ENCODE measurements around the gene SLIT3. TPM values are rescaled to one million over a fixed set of nuclear protein-coding genes. Genes with fewer than 3 reads are reported as not detected.
A peak's percentile ranks its signal among the peaks of the same experiment; 100 is the strongest.
"Not testable (repeated sequence)": the region's sequence is repeated elsewhere in the genome, so short reads cannot be mapped to it uniquely, and the experiment has no call there.

Gene SLIT3
- total RNA-seq, 8 experiments from 2014 or later: 6.1 to 159 (median 64.4) TPM

DNA sequence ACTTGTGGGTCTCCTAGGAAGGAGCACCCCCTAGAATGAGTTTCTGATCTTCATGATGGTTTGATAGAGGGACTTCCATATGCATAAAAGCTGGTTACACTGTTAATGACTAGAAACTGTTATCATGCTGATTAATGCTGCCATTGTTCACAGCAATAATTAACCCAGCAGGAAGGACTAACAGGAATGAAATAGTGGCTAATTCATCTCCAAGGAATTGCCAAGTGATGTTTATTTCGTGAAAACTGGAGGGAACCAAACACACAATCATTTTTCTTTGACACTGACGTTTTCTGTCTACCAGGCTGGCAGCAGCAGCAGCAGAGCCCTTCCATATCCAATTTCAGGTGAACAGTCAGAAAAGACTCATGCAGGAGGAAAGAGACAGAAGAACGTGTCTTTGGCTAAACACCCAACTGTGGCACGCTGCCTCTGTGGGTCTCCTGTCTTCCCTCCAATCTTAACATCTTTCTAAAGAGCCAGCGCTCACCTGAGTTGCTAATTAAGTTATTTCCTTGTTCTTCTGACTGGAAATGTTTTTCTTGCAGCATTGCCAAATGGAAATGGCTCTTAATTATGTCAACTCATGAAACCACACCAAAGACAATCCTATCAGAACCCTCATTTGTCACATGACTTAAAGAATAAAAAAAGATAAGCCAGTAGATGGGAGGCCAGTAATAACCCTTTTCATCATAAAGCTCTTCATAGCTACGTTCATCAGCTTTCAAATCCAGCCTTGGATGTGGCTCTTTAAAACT, 181.5 kb downstream of the SLIT3 start:
- in situ Hi-C loops (cut with MboI; ENCODE audit: low pct_unique_long_range_greater_than_20kb in 2 of 9, low sequenced_read_pairs in 9 of 9, unreplicated experiment in 9 of 9): no loop called here
- 52 to 96% (median 65%) methylated on average over 1 to 6 of the region's 6 CpGs for WGBS, 10 experiments
- Histone ChIP-seq H3K27ac (no peak overlapping the region), H3K4me3 (no peak overlapping the region), H3K4me1 (replicated peaks in 1 of 2) (peaks cover 0 to 5% of the 10 kb centered on the region in 2 donors)
- peak in 1 of 8 experiments; percentile 30 for ATAC-seq (replicated peaks in 6 of 8)

DNA sequence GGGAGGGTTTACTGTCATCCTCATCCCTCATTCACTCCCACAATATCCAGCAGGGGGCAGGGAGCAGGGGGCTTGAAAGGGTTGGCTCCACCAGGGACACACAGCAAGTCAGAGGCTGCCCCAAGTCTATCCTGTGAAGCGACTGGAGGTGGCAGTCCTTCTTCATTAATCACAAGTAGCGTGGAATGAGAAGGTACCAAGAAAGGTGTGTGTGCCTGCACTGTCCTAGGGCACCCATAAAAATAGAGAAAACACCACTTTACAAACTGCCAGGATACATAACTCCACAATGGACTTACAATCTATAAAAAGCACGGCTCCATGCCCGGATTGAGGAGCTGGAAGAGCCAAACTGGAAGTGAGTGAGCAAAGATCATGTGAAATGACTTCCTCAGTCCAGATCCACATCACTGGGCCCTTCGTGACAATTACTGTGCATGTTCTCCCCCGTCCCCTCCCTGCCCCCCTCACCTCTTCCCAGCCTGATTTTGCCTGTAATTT, 183.9 kb downstream of the SLIT3 start:
- ATAC-seq (replicated peaks in 6 of 8): peak in 3 of 8 experiments; percentile 11 to 85 (median 22)
- in situ Hi-C loops (cut with MboI; ENCODE audit: low pct_unique_long_range_greater_than_20kb in 2 of 9, low sequenced_read_pairs in 9 of 9, unreplicated experiment in 9 of 9): no loop called here
- H3K4me1 ChIP-seq (replicated peaks in 1 of 2): peaks cover 0 to 5% of the 10 kb centered on the region in 2 donors

DNA sequence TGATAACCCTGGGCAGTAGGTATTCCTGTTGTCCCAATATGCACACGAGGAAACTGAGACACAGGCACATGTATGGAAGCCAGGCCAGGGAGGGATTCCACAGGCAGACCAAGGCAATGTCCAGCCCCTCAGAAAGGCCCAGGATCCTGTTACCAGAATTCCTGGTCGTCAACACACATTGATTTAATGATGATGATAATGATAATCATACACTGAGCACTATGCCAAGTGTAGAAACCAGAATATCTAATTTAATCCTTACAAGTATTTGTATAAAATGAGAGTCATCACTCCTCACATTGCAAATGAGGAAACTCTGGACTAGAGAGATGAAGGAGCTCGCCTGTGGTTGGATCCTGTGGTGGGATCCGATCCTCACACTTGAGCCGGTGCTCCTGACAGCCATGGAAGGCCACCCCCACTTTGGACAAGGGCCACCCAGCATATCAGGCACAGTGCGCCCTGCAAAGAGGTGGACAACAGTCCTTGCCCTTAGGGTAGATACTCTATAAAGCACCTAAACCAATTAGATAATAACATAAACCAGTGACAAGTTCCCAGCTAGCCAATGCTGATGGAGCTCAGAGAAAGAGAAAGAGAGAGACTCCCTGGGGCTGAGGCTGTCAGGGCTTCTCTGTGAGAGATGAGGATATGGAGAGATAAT, 185.3 kb downstream of the SLIT3 start:
- 20 to 90% (median 72%) methylated on average over 1 to 6 of the region's 6 CpGs; no CpG with 5 or more reads in 4 of the 10 experiments for WGBS, 10 experiments
- H3K4me1 ChIP-seq (replicated peaks in 1 of 2): peaks cover 0 to 5% of the 10 kb centered on the region in 2 donors
- H3K27ac ChIP-seq: no peak overlapping the region
- in situ Hi-C loops (cut with MboI; ENCODE audit: low pct_unique_long_range_greater_than_20kb in 2 of 9, low sequenced_read_pairs in 9 of 9, unreplicated experiment in 9 of 9): no loop called here
- no peak overlapping the region for H3K4me3 ChIP-seq
- peak in 1 of 8 experiments; percentile 35 for ATAC-seq (replicated peaks in 6 of 8)

More for the DNA sequence above, 183.9 kb downstream of the SLIT3 start:
- 62 to 92% (median 75%) methylated on average over 2 to 4 of the region's 6 CpGs; no CpG with 5 or more reads in 6 of the 10 experiments for WGBS, 10 experiments
- no peak overlapping the region for H3K4me3 ChIP-seq
- no peak overlapping the region for H3K27ac ChIP-seq

DNA sequence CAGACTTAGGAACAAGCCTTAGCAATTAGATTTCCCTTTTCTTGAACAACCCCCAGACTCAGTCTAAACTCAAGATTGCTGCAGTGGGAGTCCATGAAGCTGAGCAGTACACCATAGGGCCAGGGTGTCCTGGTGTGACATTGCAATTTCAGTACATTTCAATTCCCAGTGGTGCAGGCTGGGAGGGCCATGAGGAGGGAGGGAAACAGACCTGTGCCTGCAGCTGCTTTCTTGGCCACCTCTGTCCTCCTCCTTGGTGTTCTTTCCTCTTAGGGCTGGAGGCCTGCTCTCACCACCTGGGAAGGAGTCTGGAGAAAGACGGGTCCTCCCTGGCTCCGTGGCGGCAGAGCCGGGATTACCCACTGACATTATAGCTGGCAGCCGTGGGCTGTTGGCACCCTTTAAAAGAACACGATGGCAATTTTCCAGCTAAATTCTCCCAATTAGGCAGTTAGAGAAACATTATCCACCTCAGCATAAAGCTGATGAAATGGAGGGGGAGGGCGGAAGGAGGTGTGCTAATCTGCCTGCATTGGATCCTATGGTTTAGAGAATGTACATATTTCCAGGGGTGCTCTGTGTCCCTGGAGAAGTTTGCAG, 186.4 kb downstream of the SLIT3 start:
- Histone ChIP-seq H3K4me3 (no peak overlapping the region), H3K27ac (no peak overlapping the region), H3K4me1 (replicated peaks in 1 of 2) (peaks cover 0 to 3% of the 10 kb centered on the region in 2 donors)
- 53 to 100% (median 83%) methylated on average over 1 to 6 of the region's 7 CpGs; no CpG with 5 or more reads in 5 of the 10 experiments for WGBS, 10 experiments
- in situ Hi-C loops (cut with MboI; ENCODE audit: low pct_unique_long_range_greater_than_20kb in 2 of 9, low sequenced_read_pairs in 9 of 9, unreplicated experiment in 9 of 9): no loop called here
- ATAC-seq (replicated peaks in 6 of 8): no peak

DNA sequence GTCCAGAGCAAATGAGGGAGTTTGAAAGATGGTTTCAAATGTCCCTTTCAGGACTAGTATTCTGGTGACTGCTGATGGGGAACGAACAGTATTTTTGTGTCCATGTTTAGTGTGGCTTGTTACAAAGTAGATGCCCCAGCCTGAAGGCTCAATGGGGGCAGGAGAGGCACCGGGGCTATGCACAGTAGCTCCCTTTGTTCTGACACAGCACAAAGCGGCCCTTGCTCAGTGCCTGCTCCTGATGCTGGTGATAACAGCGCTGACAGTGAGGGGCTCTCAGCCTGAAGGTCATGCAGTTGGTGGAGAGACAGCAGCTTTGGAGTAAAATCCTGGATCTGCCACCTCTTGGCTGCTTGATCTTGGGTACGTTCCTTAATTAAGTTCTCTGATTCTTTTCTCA, 188.9 kb downstream of the SLIT3 start:
- H3K27ac ChIP-seq: no peak overlapping the region

DNA sequence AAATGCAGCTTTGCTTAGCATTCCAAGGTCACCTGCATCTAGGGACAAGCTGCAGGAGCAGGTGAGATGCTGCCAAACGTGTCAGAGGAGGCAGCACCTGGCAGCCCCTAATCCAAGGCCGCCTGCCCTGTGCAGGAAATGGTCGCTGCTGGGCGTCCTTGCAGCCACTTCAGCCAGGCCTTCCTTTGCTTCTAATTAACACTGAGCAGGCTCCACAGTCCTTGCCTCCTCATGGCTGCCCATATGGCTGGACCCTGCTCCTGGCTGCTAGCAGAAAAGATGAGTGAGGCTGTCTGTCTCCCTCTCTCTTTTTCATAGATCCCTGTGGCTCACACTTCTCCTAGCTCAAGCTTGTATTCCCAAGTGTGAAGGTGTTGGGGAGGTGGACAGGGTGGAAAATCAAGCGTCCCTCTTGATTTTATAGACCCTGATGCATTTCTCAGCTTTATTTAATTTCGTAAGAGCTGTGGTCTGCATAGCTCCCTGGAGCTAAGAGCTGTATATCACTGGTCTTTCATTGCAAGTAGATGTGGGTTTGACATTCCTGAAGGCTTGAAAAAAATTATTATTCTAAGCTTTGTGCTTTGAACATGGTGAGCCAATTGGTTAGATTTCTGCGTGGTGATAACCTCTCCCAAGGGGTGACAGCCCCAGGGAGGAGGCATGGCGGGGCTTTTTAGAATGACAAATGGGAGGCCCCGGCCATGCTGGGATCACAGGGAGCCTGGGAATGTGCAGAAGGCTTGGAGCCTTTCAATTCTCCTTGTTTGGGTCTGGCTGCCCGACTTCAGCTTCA, 193.8 kb downstream of the SLIT3 start:
- Histone ChIP-seq H3K27ac (peak overlapping the region; percentile 31 to 68), H3K4me3 (no peak overlapping the region), H3K4me1 (replicated peaks in 1 of 2) (peaks cover 24 to 35% of the 10 kb centered on the region in 2 donors)
- peak in 6 of 8 experiments; percentile 4 to 88 (median 74) for ATAC-seq (replicated peaks in 6 of 8)
- WGBS, 10 experiments: 14 to 75% (median 73%) methylated on average over 1 to 7 of the region's 10 CpGs; no CpG with 5 or more reads in 3 of the 10 experiments
- in situ Hi-C loops (cut with MboI; ENCODE audit: low pct_unique_long_range_greater_than_20kb in 2 of 9, low sequenced_read_pairs in 9 of 9, unreplicated experiment in 9 of 9): no loop called here

More for the DNA sequence above, 188.9 kb downstream of the SLIT3 start:
- in situ Hi-C loops (cut with MboI; ENCODE audit: low pct_unique_long_range_greater_than_20kb in 2 of 9, low sequenced_read_pairs in 9 of 9, unreplicated experiment in 9 of 9): no loop called here
- H3K4me3 ChIP-seq: no peak overlapping the region
- ATAC-seq (replicated peaks in 6 of 8): no peak
- 17 to 100% (median 73%) methylated on average over 1 to 4 of the region's 5 CpGs for WGBS, 10 experiments
- peaks cover 6 to 10% of the 10 kb centered on the region in 2 donors for H3K4me1 ChIP-seq (replicated peaks in 1 of 2)

DNA sequence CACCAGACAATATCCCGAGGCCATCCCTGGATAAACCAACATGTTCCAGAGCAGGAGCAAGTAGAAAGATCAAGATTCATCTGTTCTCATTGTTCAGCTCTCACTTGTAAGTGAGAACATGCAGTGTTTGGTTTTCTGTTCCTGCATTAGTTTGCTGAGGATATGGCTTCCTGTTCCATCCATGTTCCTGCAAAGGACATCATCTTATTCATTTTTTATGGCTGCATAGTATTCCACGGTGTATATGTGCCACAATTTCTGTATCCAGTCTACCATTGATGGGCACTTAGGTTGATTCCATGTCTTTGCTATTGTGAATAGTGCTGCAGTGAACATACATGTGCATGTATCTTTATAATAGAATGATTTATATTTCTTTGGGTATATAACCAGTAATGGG, 195.4 kb downstream of the SLIT3 start:
- 0 to 100% (median 63%) methylated on average over 1 to 2 of the region's 2 CpGs; no CpG with 5 or more reads in 4 of the 10 experiments for WGBS, 10 experiments
- in situ Hi-C loops (cut with MboI; ENCODE audit: low pct_unique_long_range_greater_than_20kb in 2 of 9, low sequenced_read_pairs in 9 of 9, unreplicated experiment in 9 of 9); H3K4me3 ChIP-seq; H3K27ac ChIP-seq: not testable (repeated sequence)
- peaks cover 24 to 35% of the 10 kb centered on the region in 2 donors for H3K4me1 ChIP-seq (replicated peaks in 1 of 2)
- ATAC-seq (replicated peaks in 6 of 8): peak in 1 of 8 experiments; percentile 43

DNA sequence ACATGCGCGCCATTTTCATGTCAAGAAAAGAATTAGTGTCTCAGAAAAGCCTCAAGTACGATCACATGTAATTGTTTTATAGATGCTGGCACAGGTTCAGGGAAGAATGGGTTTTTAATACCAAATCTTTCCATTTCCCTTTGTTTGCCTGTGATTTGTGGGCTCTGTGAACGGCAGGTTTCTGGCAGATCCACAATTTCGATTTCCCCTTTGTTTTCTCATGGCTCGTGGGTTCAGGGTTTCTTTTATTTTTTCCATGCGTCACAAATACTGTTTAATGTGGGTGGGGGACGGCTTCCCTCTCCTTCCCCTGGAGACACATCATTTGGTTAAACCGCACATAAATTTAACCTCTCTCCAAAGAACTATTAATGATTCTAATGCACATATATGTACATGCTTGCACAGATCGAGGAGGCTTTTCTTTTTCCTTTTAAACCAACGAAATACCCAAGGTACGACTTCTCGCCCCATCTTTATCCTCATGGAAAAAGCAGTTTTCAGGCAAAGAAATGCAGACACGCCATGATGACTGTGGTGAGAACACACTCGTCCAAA, 195.9 kb downstream of the SLIT3 start:
- peak in 6 of 8 experiments; percentile 12 to 85 (median 24) for ATAC-seq (replicated peaks in 6 of 8)
- Histone ChIP-seq H3K4me1 (replicated peaks in 1 of 2) (peaks cover 24 to 35% of the 10 kb centered on the region in 2 donors), H3K4me3 (no peak overlapping the region), H3K27ac (peak overlapping the region in 1 of 2 donors; percentile 6)
- WGBS, 10 experiments: 0 to 83% (median 59%) methylated on average over 2 to 14 of the region's 15 CpGs
- in situ Hi-C loops (cut with MboI; ENCODE audit: low pct_unique_long_range_greater_than_20kb in 2 of 9, low sequenced_read_pairs in 9 of 9, unreplicated experiment in 9 of 9): no loop called here

DNA sequence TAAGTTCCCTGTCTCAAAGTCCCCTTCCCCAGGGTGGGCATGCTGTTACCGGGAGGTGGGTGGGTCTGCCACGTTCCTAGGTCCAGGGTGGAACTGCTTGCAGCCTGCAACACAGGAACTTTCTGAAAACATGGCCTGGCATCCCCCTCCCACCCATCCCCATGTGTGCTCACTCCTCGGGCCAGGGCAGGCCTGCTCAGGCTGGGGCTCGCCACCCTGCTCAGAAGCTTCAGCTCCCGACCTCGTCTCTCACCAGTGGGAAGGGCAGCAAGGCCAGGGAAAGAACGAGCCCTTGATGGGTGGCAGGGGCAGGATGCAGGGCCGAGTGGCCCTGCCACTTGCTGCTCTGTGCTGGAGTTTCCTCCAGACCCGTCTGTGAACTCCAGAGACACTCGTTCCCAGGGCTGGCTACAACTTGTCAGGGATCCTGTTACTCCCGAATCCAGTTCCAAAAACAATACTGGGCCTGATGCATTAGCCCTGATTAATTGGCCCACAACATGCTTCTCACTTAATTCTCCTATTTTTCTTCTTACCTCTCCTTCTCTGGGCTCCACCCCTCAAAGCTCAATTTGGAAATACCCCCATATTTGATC, 197.3 kb downstream of the SLIT3 start:
- in situ Hi-C loops (cut with MboI; ENCODE audit: low pct_unique_long_range_greater_than_20kb in 2 of 9, low sequenced_read_pairs in 9 of 9, unreplicated experiment in 9 of 9): no loop called here

DNA sequence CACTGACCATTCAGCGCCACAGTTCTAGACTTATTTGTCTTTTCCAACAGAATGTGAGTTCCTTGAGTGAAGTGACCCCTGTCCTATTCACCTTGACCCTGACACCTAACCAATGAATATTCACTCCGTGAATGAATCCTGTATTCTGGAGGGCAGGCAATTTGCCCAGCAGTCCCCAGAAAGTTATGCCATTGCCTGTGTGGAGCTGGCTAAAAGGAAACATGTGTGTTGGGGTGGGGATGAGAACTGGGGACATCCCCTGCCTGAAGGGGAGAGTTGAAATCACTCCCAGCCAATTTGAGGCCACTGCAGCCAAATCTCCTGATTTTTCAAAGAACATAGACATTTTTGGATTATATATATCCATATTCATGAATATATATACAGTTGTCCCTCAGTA, 199.0 kb downstream of the SLIT3 start:
- peak in 2 of 8 experiments; percentile 30 to 41 for ATAC-seq (replicated peaks in 6 of 8)

More for the DNA sequence above, 197.3 kb downstream of the SLIT3 start:
- H3K27ac ChIP-seq: no peak overlapping the region
- peaks cover 24 to 35% of the 10 kb centered on the region in 2 donors for H3K4me1 ChIP-seq (replicated peaks in 1 of 2)
- ATAC-seq (replicated peaks in 6 of 8): peak in 1 of 8 experiments; percentile 47
- WGBS, 10 experiments: 68 to 100% (median 81%) methylated on average over 1 to 7 of the region's 11 CpGs; no CpG with 5 or more reads in 6 of the 10 experiments
- H3K4me3 ChIP-seq: no peak overlapping the region

DNA sequence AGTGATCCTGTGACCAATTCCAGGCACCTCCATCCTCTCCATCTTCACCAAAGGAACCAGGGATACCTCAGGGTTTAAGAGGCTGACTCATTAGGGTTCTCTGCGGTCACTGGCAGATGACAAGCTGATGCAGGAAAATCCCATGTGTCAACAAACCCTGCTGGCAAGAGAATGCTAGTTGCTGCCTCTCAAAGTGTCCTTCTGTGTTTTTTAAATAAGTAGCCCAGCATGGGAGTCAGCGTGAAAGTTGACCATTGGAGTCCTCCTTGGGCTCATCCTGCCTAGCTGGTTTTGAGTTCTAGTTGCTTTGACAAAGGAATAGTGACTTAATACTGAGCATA, 200.2 kb downstream of the SLIT3 start:
- Histone ChIP-seq H3K4me3 (no peak overlapping the region), H3K27ac (no peak overlapping the region), H3K4me1 (replicated peaks in 1 of 2) (peaks cover 13 to 15% of the 10 kb centered on the region in 2 donors)
- in situ Hi-C loops (cut with MboI; ENCODE audit: low pct_unique_long_range_greater_than_20kb in 2 of 9, low sequenced_read_pairs in 9 of 9, unreplicated experiment in 9 of 9): no loop called here
- ATAC-seq (replicated peaks in 6 of 8): peak in 1 of 8 experiments; percentile 15
- WGBS, 10 experiments: 0 to 100% (median 75%) methylated on average over 1 to 2 of the region's 2 CpGs; no CpG with 5 or more reads in 5 of the 10 experiments

More for the DNA sequence above, 199.0 kb downstream of the SLIT3 start:
- Histone ChIP-seq H3K4me1 (replicated peaks in 1 of 2) (peaks cover 18 to 25% of the 10 kb centered on the region in 2 donors), H3K27ac (no peak overlapping the region), H3K4me3 (no peak overlapping the region)
- in situ Hi-C loops (cut with MboI; ENCODE audit: low pct_unique_long_range_greater_than_20kb in 2 of 9, low sequenced_read_pairs in 9 of 9, unreplicated experiment in 9 of 9): no loop called here
- 17 to 100% (median 100%) methylated on average over 1 to 2 of the region's 2 CpGs; no CpG with 5 or more reads in 4 of the 10 experiments for WGBS, 10 experiments

Data from motor neuron (in vitro differentiated cells).